GM23248 (cell line): ENCODE data around the gene ZBTB40.

Experiments used
- EZH2 ChIP-seq: fragments of 200-600 bp; sonication (generic); IDR thresholded peaks from 2 replicates; pipeline ENCODE4 v1.6.1; 2018; ENCODE audit warnings: antibody characterized with exemption, mild to moderate bottlenecking; ENCODE audit not compliant: insufficient read depth, poor library complexity, severe bottlenecking
- EZH2phosphoT487 ChIP-seq: fragments of 200-600 bp; sonication (generic); IDR thresholded peaks from 2 replicates; pipeline ENCODE4 v1.6.1; 2018; ENCODE audit warnings: antibody characterized with exemption, moderate library complexity, mild to moderate bottlenecking, low read depth; ENCODE audit not compliant: insufficient read depth

- no peak for TF ChIP-seq EZH2
- TF ChIP-seq EZH2phosphoT487, result no peak
Measured at GRCh38 chr1:22550021-22550420, 98.4 kb downstream of the ZBTB40 start.
